ENCODE data around the gene BAG1. TPM values are rescaled to one million over a fixed set of nuclear protein-coding genes. Genes with fewer than 3 reads are reported as not detected.

Gene BAG1
- polyA plus RNA-seq, 3 donors from 2014 or later = 94.7 to 164 (median 137) TPM

DNA sequence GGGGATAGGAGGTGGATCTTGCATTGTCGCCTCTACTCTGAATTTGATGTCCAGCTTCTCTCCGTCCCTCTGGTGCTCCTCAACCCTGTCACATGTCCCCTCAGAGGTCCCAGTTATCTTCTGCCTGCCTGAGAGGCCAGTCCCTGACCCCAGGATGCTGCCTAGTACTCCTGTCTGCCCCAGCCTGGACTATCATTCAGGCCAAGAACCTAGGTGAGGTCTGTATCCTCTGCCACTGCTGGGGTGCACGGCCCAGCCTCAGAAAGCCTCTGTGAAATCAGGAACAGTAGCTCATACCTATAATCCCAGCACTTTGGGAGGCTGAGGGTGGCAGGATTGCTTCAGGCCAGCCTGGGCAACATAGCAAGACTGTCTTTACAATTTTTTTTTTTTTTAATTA is 15.9 kb downstream of the BAG1 start:
- no peak for DNase-seq
- H3K27me3 Mint-ChIP-seq (ENCODE audit: low read depth in 3 of 3) = peaks cover 0 to 5% (median 0%) of the 10 kb centered on the region in 3 donors
- H3K4me3 Mint-ChIP-seq = no peak overlapping the region
- H3K9me3 Mint-ChIP-seq = peaks cover 0 to 1% (median 0%) of the 10 kb centered on the region in 6 donors
- H3K36me3 Mint-ChIP-seq = peaks cover 13 to 26% (median 22%) of the 10 kb centered on the region in 3 donors
- no peak overlapping the region for H3K27ac Mint-ChIP-seq
- no peaks in the 10 kb centered on the region for H3K4me1 Mint-ChIP-seq

DNA sequence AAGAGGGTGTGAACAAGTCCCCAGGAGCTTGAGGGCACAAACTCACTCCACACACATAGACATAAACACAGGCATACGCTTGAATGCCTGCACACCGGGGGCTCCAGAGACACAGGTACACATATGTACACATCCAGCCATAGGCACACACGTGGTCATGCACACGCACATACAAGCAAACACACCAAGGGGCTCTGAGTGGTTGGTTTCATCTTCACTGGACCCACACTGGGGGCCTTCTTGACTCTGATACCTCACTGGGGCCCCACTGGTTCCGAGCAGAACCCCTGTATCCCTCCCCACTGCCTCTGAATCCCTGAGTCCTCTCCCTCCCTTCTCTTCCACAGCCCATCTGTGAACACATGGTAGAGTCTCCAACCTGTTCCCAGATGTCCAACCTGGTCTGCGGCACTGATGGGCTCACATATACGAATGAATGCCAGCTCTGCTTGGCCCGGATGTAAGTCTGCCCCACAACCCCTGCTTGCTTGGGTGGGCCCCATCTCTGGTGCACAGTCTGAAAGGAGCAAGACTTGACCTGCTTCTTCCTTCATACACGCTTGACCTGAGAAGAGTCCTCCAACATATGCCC is 18.1 kb downstream of the BAG1 start:
- H3K27me3 Mint-ChIP-seq (ENCODE audit: low read depth in 3 of 3) = peaks cover 0 to 5% (median 2%) of the 10 kb centered on the region in 3 donors
- no peak for DNase-seq
- H3K4me1 Mint-ChIP-seq = no peaks in the 10 kb centered on the region
- peaks cover 0 to 1% (median 0%) of the 10 kb centered on the region in 6 donors for H3K9me3 Mint-ChIP-seq
- H3K36me3 Mint-ChIP-seq = peaks cover 6 to 15% (median 14%) of the 10 kb centered on the region in 3 donors
- H3K27ac Mint-ChIP-seq = no peak overlapping the region
- H3K4me3 Mint-ChIP-seq = no peak overlapping the region

DNA sequence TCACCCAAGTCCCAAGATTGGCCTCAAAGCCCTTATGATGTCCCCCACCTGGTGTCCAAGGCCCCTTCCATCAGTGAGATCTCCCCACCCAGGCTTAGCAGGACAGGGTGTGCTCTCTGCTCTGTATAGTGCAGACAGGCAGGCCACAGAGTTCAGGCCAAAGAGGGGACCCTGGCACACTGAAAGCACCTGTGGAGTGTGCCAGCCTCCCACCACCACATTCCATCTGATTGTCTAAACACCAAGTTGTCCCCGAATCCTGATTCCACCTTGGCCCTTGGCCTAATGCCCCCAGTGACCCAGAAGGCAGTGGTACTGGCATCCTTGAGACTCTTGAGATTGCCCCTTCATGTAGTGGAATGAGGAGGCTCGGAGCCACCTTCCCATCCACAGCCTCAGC is 19.2 kb downstream of the BAG1 start:
- no peak overlapping the region for H3K4me3 Mint-ChIP-seq
- no peak for DNase-seq
- peaks cover 0 to 1% (median 0%) of the 10 kb centered on the region in 6 donors for H3K9me3 Mint-ChIP-seq
- H3K27me3 Mint-ChIP-seq (ENCODE audit: low read depth in 3 of 3) = peaks cover 0 to 7% (median 2%) of the 10 kb centered on the region in 3 donors
- H3K27ac Mint-ChIP-seq = no peak overlapping the region
- no peaks in the 10 kb centered on the region for H3K4me1 Mint-ChIP-seq
- peaks cover 6 to 14% (median 13%) of the 10 kb centered on the region in 3 donors for H3K36me3 Mint-ChIP-seq

DNA sequence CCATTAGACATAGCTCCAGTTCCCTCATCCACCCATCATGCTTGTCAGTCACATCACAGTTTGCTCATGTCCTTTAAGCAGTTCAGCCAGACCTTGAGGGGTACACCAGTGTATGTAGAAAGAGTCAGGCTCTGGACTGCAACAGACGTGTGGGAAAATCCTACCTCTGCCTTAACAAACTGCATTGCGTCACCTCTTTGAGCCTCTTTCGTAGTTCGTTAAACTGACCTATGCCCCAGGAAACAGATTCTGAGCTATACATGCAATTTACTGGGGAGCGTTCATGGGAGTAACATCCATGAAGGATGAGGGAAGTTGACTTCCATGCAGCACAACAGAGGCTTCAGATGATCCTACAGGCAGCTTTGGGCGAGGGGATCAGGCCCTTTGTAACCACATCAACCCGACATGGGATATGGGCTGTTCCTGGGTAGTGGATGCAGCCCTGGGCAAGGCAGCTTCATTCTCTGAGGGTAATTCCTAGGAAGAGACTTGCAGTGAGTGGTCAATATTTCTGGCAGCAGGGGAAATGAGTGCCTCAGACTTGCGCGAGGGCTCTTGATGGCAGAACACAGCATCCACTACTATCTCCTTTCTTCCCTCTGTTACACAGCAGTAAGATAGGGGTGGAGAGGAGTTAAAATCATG is 20.2 kb downstream of the BAG1 start:
- Mint-ChIP-seq H3K4me1 (no peaks in the 10 kb centered on the region), H3K36me3 (peaks cover 6 to 13% (median 10%) of the 10 kb centered on the region in 3 donors), H3K27me3 (ENCODE audit: low read depth in 3 of 3) (peaks cover 0 to 6% (median 2%) of the 10 kb centered on the region in 3 donors), H3K4me3 (no peak overlapping the region), H3K9me3 (peaks cover 0 to 1% (median 0%) of the 10 kb centered on the region in 6 donors), H3K27ac (no peak overlapping the region)
- no peak for DNase-seq

DNA sequence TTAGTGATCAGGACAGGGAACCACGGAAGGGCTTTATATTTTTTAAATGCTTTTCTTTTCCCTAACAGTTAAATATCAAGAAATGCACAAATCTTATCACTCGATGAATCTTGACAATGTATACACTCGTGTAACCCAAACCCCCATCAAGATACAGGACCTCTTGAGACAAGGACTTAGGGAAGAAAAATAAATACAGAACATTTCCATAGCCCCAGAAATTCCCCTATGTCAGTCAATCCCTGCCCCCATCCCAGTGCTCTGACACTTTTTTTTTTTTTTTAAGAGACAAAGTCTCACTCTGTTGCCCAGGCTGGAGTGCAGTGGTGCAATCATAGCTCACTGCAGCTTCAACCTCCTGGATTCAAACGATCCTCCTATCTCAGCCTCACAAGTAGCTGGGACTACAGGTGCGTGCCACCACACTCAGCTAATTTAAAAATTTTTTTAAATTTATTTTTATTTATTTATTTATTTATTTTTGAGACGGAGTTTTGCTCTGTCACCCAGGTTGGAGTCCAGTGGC is 21.8 kb downstream of the BAG1 start:
- no peaks in the 10 kb centered on the region for H3K4me1 Mint-ChIP-seq
- peaks cover 0 to under 1% (median 0%) of the 10 kb centered on the region in 6 donors for H3K9me3 Mint-ChIP-seq
- no peak overlapping the region for H3K4me3 Mint-ChIP-seq
- no peak overlapping the region for H3K27ac Mint-ChIP-seq
- peaks cover 5 to 10% (median 10%) of the 10 kb centered on the region in 3 donors for H3K36me3 Mint-ChIP-seq
- DNase-seq = no peak
- peaks cover 0 to 2% (median 2%) of the 10 kb centered on the region in 3 donors for H3K27me3 Mint-ChIP-seq (ENCODE audit: low read depth in 3 of 3)

DNA sequence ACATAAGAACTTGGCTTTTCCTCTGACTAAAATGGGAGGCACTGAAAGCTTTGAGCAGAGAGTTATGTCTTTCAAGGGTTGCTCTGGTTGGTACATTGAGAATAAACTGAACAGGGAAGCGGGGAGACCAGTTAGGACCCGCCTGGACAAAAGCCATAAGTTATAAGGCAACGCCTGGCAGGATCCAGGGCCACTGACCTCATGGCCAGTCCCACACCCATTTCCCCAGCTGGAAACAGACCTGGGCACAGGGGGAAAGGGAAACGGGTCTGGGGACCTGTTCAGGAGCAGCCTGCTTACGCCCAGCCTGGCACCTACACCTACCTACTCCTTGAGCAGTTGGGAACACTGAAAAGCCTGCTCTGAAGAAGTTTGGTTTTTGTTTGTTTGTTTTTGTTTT is 23.2 kb downstream of the BAG1 start:
- no peaks in the 10 kb centered on the region for H3K9me3 Mint-ChIP-seq
- peaks cover 0 to 6% (median 0%) of the 10 kb centered on the region in 3 donors for H3K36me3 Mint-ChIP-seq
- no peaks in the 10 kb centered on the region for H3K4me1 Mint-ChIP-seq
- no peak overlapping the region for H3K4me3 Mint-ChIP-seq
- H3K27me3 Mint-ChIP-seq (ENCODE audit: low read depth in 3 of 3) = peaks cover 0 to 6% (median 2%) of the 10 kb centered on the region in 3 donors
- no peak for DNase-seq
- no peak overlapping the region for H3K27ac Mint-ChIP-seq

DNA sequence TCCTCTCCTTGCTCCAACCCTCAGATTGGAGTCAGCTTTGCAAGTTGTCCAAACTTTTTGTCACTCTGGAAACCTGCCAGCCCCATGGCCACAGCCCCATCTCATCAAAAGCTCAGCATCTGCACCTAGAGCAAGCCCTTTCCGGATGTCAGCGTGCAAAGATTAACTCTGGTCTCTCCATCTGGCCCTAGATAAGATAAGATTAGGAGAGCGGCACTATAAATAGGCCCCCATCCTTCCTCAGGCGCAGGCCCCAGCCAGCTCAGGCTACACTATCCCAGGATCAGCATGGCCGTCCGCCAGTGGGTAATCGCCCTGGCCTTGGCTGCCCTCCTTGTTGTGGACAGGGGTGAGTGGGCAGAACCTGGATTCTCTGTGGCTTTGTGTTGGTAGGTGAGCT is 24.6 kb downstream of the BAG1 start, which contains the start of gene SPINK4:
TSS of gene SPINK4 (plus strand) at position 247 of the 400 bp plus-strand sequence. CDS start at position 289, 42 bp downstream.
- Mint-ChIP-seq H3K4me1 (no peaks in the 10 kb centered on the region), H3K36me3 (peaks cover 0 to 3% (median 0%) of the 10 kb centered on the region in 3 donors), H3K9me3 (no peaks in the 10 kb centered on the region), H3K27me3 (ENCODE audit: low read depth in 3 of 3) (peaks cover 0 to 6% (median 2%) of the 10 kb centered on the region in 3 donors), H3K4me3 (no peak within 1 kb of the TSS), H3K27ac (no peak within 1 kb of the TSS)
- no peak for DNase-seq

DNA sequence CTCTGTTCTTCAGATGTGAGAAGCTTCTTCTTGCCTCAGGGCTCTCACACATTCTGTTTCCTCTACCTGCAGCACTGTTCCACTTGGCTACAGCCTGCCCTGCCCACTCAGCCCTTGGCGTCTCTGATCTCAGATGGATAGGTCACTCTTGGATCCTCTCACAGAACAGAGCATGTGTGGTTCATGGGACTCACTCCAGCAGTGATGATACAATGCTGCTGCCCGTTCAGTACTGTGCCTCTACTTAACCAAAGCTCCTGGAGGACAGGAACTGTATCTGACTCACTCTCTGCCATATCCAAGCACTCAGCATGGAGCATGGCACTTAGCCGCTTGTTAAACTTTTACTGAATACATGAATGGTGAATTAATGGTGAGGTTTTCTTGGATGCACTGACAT is 27.9 kb downstream of the BAG1 start:
- H3K4me3 Mint-ChIP-seq = no peak overlapping the region
- H3K4me1 Mint-ChIP-seq = no peaks in the 10 kb centered on the region
- H3K36me3 Mint-ChIP-seq = no peaks in the 10 kb centered on the region
- DNase-seq = no peak
- H3K9me3 Mint-ChIP-seq = no peaks in the 10 kb centered on the region
- H3K27ac Mint-ChIP-seq = peak overlapping the region in 1 of 6 donors; percentile 51
- peaks cover 0 to 4% (median 4%) of the 10 kb centered on the region in 3 donors for H3K27me3 Mint-ChIP-seq (ENCODE audit: low read depth in 3 of 3)

DNA sequence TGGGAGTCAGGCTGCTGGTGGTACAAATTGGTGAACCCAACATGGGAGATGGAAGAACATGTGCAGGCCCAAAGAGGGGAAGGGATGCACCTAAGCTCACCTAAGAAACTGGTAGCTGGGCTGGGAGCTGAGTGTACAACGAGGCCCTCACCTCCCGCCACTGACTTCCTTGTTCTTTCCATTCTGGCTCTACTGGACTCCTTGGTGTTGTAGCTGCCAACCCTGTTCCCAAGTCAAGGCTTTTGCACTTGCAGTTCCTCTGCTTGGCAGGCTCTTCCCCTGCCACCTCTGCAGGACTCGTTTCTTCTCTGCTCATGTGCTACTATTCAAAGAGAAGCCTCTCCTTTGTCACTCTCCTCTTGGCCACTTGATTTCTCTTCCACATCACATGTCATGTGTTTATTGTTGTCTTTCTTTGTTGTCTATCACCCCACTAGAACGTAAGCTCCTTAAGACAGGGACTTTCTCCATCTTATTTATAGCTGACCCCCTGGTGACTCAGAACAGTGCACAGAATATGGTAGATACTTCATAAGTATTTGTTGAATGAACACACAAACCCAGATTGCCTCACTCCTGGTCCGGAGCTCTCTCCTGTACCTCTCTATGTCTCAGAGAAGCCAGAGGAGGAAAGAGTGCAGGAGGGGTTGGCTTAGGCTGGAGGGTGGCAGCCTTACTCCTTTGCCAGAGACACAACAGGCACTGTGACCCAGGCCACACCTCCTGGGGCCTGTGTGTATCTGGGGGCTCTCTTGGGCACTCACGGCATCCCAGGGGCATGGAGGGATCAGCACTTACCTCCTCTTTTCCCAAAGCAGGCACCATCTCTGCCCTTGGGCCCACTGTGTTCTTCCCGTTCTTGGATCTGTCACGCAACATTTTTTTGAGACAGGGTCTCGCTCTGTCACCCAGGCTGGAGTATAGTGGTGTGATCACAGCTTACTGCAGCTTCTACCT is 29.7 kb downstream of the BAG1 start:
- no peaks in the 10 kb centered on the region for H3K4me1 Mint-ChIP-seq

DNA sequence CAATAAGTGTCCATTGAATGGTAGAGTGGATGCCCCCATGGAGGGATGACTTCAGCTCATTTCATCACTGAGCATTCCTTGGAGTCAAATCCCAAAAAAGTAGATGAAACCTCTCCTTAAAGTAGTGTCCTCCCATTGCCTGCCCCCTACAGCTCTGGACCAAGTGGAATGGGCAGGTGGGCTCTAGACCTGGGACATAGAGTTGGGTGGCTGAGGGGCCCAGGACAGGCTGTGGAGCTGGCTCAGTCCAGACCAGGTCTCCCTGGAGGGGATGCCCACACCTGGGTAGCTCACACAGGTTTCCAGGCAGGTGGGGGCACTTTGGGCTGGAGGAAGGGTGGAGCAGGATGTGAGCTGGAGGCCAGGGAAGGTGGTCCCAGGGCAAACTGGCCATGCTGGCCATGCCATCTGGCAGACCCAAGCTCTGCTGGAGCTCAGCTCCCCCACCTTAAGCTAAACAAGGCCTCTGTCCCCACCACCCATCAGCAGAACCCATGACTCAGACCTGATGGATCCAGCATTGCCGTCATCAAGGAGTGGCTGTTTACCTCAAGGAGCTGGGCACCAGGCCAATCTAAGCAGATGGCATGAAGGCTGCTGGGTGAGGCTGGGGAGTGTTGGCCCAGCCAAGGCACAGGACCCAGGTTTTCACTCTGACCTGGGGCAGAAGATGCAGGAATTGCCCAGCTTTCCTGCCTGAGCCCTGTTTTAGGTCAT is 30.7 kb downstream of the BAG1 start:
- no peak overlapping the region for H3K27ac Mint-ChIP-seq
- peaks cover 0 to 7% (median 2%) of the 10 kb centered on the region in 3 donors for H3K27me3 Mint-ChIP-seq (ENCODE audit: low read depth in 3 of 3)
- H3K4me3 Mint-ChIP-seq = no peak overlapping the region
- no peaks in the 10 kb centered on the region for H3K9me3 Mint-ChIP-seq
- no peak for DNase-seq
- no peaks in the 10 kb centered on the region for H3K4me1 Mint-ChIP-seq
- no peaks in the 10 kb centered on the region for H3K36me3 Mint-ChIP-seq

More for the DNA sequence above, 29.7 kb downstream of the BAG1 start:
- Mint-ChIP-seq H3K27ac (no peak overlapping the region), H3K4me3 (no peak overlapping the region), H3K9me3 (no peaks in the 10 kb centered on the region), H3K27me3 (ENCODE audit: low read depth in 3 of 3) (peaks cover 0 to 7% (median 2%) of the 10 kb centered on the region in 3 donors), H3K36me3 (no peaks in the 10 kb centered on the region)
- DNase-seq = no peak

DNA sequence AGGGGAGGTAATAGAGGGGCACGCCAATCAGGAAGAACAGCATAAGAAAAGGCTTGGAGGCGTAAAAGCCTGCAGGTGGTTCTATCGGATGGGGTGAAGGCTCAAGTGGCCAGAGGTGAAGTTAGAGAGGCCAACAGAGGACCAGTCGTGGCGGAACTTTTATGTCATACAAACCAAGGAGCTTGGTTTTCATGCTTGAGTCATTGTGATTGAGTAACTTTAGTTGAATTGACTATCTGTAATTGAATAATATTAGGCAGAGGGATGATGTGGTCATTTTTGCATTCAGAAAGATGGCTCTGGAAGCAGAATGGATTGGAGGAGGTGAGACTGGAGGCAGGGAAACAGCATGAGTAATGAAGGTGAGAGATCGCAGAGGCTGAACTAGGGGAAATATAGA is 31.7 kb downstream of the BAG1 start:
- no peak for DNase-seq
- Mint-ChIP-seq H3K27ac (no peak overlapping the region), H3K27me3 (ENCODE audit: low read depth in 3 of 3) (peaks cover 0 to 7% (median 3%) of the 10 kb centered on the region in 3 donors), H3K4me3 (no peak overlapping the region), H3K36me3 (no peaks in the 10 kb centered on the region), H3K4me1 (no peaks in the 10 kb centered on the region), H3K9me3 (no peaks in the 10 kb centered on the region)

DNA sequence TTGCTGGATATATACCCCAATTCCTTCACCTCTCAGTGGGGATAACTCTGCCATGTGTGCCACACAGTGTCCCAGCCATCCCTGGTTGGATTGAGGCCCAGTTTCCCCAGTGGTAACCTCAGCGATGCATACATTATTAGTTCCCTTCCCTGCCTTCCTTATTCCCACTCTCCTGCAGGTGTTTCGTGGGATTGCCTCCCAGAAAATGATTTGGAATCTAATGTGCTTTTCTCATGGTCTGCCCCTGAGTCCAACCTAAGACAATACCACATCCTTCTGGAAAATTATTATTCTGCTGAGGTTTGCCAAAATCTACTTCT is 32.9 kb downstream of the BAG1 start:
- Mint-ChIP-seq H3K9me3 (no peaks in the 10 kb centered on the region), H3K27ac (no peak overlapping the region), H3K36me3 (no peaks in the 10 kb centered on the region), H3K4me3 (no peak overlapping the region), H3K27me3 (ENCODE audit: low read depth in 3 of 3) (peaks cover 0 to 7% (median 5%) of the 10 kb centered on the region in 3 donors), H3K4me1 (no peaks in the 10 kb centered on the region)
- DNase-seq = no peak

Data from immature natural killer cell (primary cell).